GM10266 (cell line): Measurements from ENCODE around the gene HSBP1L1.

Experiments used
- DNase-seq: peaks from one replicate; pipeline ENCODE4 v3.0.0; 2012; ENCODE audit errors: extremely low spot score
- TF ChIP-seq, protein P1 (sequence below): IDR thresholded peaks from 2 replicates; pipeline ENCODE4 v1.5.1; 2012; ENCODE audit warnings: mild to moderate bottlenecking, low read depth; ENCODE audit not compliant: control insufficient read depth, insufficient read depth; ENCODE audit errors: missing control alignments

HSBP1L1 gene

DNA sequence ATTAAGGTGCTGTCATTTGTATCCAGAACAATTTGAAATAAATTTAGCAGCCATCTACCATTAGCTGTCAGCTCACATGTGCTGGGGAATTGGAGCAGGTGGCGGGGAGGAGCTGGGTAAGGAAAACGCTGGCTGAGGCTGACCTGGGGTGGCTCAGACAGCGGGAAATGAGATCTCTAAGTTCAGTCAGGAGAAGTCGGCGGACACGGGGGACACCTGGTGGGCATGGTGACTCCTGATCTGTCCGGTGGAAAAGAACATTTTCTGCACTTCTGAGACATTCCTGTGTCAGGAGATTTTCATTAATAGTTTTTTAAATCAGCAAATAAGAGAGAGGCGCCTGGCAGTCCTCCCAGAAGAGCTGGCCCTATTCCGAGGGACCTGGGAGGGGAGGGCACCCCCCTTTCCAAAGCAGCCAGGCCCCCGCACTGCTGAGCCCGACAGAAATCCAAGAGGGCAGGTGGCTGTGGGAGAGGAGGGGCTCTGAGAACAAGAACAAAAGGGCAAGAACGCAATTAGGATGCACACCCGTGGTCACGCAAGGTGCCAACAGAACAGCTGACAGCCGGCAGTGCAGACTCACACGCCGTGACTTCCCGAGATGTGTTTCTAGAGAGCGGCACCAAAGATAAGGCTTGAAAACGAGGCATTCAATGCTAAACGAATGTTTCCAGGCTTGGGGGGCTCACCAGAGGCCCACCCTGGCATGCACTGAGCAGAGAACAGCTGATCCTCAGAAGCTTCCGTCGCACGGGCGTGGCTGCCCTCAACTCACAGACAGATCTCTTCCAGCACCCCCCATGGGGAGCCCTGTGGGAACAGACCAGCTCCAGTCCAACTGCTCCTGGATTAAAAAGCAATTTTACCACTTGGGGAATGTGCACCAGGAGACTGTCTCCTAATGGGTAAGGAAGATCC, 39.4 kb upstream of the HSBP1L1 start:
- no peak for DNase-seq
- TF ChIP-seq, protein P1, sequence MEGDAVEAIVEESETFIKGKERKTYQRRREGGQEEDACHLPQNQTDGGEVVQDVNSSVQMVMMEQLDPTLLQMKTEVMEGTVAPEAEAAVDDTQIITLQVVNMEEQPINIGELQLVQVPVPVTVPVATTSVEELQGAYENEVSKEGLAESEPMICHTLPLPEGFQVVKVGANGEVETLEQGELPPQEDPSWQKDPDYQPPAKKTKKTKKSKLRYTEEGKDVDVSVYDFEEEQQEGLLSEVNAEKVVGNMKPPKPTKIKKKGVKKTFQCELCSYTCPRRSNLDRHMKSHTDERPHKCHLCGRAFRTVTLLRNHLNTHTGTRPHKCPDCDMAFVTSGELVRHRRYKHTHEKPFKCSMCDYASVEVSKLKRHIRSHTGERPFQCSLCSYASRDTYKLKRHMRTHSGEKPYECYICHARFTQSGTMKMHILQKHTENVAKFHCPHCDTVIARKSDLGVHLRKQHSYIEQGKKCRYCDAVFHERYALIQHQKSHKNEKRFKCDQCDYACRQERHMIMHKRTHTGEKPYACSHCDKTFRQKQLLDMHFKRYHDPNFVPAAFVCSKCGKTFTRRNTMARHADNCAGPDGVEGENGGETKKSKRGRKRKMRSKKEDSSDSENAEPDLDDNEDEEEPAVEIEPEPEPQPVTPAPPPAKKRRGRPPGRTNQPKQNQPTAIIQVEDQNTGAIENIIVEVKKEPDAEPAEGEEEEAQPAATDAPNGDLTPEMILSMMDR, result no peak

DNA sequence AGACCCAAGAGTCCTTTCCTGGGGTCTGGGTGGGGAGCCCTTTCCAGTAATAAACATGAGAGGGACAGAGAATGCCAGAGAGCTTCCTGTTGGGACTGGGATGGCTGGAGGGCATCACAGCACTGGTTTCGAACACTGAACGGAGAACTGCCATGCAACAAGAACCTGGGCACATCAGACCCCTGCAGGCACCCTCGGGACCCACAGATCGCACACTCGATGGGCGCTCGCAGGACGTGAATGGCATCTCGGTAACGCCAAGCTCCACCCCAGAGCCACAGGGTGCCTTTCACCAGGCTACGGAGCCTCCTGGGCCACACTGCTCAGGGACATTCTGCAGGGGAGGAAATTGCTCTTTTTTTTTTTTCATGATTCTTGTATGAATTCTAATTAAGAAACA, 38.1 kb upstream of the HSBP1L1 start:
- no peak for DNase-seq
- TF ChIP-seq, protein P1, result no peak

DNA sequence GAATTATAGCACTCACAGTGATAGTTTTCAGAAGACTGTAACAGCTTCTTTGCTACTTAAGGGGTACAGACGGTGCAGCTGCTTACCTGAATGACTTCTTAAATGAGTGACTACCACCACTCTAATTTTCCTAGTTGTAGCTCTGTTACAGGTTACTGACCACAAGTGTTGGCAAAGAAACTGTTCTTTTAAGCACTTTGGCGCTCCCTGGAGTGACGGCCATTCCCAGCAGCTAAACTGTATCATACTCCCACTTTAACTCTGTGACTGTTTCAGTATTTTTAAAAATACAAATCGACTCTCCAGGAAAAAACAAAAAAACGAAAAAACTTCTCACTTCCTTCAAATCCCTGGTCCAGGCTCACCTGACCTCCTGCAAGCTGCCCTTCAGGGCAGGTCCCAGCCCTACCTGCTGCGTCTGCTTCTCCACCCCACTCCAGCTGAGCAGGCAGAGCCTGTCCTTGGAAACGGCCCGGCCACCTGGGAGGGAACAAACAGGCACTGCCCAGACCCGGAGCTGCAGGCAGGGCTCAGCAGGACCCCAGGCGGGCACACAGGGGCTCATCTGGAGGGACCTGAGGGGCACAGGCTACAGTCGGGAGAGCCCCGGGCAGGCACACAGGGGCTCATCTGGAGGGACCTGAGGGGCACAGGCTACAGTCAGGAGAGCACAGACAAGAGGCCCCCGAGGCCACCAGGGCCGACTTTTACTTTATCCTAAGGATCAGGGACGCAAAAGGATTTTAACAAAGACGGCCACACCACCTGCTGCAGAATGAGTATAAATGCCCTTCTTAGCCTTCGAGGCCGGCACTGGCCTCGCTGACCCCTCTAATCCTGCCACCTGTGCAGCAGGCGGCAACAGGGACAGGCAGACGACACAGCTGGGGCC, 37.5 kb upstream of the HSBP1L1 start:
- TF ChIP-seq, protein P1, result no peak
- no peak for DNase-seq

DNA sequence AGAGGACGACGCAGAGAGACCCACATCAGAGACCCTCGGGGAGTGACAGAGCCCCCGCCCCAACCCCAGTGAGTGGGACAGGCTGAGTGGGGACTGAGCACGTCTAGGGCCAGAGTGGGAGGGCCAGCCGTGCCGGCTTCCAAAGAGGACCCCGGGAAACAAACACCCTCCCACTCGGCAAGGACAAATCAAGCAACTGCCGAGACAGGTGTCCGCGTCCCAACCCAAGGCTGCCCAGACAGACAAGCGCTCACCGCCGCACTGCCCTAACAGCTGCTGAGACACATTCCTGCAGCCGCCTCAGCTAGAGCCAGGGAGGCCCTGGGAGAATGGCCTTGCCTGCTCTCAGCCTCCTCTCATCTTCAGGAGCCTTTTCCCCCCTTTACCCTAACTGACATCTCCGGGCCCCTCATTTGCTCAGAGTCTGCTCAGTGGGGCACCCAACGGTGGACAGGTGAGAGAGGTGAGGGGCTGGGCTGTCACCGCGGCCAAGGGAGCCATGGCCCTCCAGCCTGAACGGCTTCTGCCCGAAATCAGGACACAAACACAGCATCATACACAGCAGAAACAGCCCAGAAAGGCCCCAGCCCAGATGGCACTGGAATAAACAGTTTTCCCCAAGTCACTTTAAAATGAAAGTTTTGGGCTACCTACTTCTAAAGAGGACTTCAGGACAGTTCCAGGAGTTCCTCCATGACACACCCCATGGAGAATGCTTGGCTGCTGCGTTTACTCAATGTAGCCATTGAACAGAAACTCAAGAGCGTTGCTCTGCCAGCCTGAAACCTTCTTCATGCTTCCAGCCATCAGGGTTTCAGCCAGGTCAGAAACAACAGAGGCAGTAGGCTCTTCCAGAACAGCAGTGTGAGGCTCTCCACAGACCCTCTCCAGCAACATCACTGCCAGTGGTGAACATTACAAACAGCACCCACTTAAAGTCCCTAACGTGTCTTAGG, 36.6 kb upstream of the HSBP1L1 start:
- no peak for DNase-seq
- TF ChIP-seq, protein P1, result no peak

DNA sequence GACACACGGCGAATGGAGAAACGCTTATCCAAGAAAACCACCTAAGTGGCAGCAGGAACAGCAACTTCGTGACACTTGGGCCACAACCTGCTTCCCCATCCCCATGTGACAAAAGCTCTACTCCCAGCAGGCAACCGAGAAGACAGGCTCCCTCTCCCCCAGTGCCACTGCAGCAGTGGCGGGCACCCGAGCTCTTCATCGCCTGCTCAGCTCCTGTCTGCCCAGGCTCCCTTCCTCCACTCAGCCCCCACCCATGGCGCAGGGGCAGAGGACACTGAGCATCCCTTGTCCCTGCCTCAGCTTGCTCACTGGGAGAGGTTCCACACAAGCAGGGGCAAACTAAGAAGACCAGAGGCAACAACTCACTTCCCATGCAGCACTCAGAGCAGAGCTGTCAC, 35.9 kb upstream of the HSBP1L1 start:
- TF ChIP-seq, protein P1, result no peak
- no peak for DNase-seq

DNA sequence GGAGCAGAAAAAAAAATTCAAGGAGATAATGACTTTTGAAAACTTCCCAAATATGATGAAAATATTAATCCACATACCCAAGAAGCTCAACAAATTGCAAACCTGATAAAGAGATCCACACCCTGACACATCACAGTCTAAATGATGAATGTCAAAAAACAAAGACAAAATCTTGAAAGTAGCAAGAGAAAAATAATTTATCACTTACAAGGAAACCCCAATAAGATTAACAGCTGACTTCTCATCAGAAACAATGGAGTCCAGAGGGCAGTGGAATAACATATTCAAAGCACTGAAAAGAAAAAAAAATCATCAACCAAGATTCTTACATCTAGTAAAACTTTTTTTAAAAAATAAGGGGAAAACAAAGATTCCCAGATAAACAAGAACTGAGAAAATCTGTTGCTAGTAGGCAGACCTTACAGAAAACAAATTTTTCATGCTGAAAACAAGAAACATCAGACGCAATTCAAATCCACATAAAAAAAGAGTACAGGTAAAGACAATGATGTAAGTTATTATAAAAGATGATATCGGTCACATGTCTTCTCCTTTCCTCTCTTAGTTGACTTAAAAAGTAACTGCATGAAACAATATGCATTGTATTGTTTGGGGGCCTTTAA, 34.3 kb upstream of the HSBP1L1 start:
- TF ChIP-seq, protein P1, result no peak
- no peak for DNase-seq
